Measurements from ENCODE around the gene SEMA6B. TPM values are rescaled to one million over a fixed set of nuclear protein-coding genes. Genes with fewer than 3 reads are reported as not detected.

SEMA6B gene
- total RNA-seq, 1 donor from 2014 or later: 7.7 TPM

- no peak for DNase-seq (ENCODE audit: low spot score)
Observed at GRCh38 chr19:4587527-4587926, 28.0 kb upstream of the SEMA6B start.

GRCh38 chr19:4586691-4587090 lies 27.2 kb upstream of the SEMA6B start:
- no peak for DNase-seq (ENCODE audit: low spot score)

GRCh38 chr19:4586245-4586644 lies 26.8 kb upstream of the SEMA6B start:
- DNase-seq (ENCODE audit: low spot score): no peak

GRCh38 chr19:4585556-4585955 lies 26.1 kb upstream of the SEMA6B start:
- DNase-seq (ENCODE audit: low spot score): no peak

- DNase-seq (ENCODE audit: low spot score): peak; percentile 57
Observed at GRCh38 chr19:4584670-4585460, 25.4 kb upstream of the SEMA6B start.

GRCh38 chr19:4583961-4584669 lies 24.6 kb upstream of the SEMA6B start:
- no peak for DNase-seq (ENCODE audit: low spot score)

GRCh38 chr19:4582980-4583842 lies 23.7 kb upstream of the SEMA6B start:
- no peak for DNase-seq (ENCODE audit: low spot score)

- no peak for DNase-seq (ENCODE audit: low spot score)
Observed at GRCh38 chr19:4581666-4582553, 22.4 kb upstream of the SEMA6B start.

GRCh38 chr19:4580961-4581665 lies 21.6 kb upstream of the SEMA6B start:
- no peak for DNase-seq (ENCODE audit: low spot score)

GRCh38 chr19:4580021-4580901 lies 20.8 kb upstream of the SEMA6B start:
- no peak for DNase-seq (ENCODE audit: low spot score)

GRCh38 chr19:4579389-4579788 lies 19.9 kb upstream of the SEMA6B start:
- no peak for DNase-seq (ENCODE audit: low spot score)

GRCh38 chr19:4578552-4579248 lies 19.2 kb upstream of the SEMA6B start:
- no peak for DNase-seq (ENCODE audit: low spot score)

GRCh38 chr19:4577020-4577782 lies 17.7 kb upstream of the SEMA6B start:
- DNase-seq (ENCODE audit: low spot score): no peak

GRCh38 chr19:4576016-4576933 lies 16.8 kb upstream of the SEMA6B start:
- peak; percentile 61 for DNase-seq (ENCODE audit: low spot score)

- DNase-seq (ENCODE audit: low spot score): peak; percentile 89
Observed at GRCh38 chr19:4575267-4576015, 16.0 kb upstream of the SEMA6B start.

GRCh38 chr19:4573682-4574081 lies 14.2 kb upstream of the SEMA6B start:
- DNase-seq (ENCODE audit: low spot score): no peak
